ENCODE measurements around the gene EFCAB12.
"Not testable (repeated sequence)": the region's sequence is repeated elsewhere in the genome, so short reads cannot be mapped to it uniquely, and the experiment has no call there.

EFCAB12 gene

GRCh38 chr3:129370248-129370964 lies 58.0 kb downstream of the EFCAB12 start:
- in situ Hi-C loops (cut with MboI; ENCODE audit: low sequenced_read_pairs, unreplicated experiment) = no loop called here
- TF ChIP-seq CTCF (IDR thresholded peaks at IDR 0.05; ENCODE audit: borderline replicate concordance, control extremely low read depth, extremely low read depth, insufficient read depth, missing control alignments) = no peak

DNA sequence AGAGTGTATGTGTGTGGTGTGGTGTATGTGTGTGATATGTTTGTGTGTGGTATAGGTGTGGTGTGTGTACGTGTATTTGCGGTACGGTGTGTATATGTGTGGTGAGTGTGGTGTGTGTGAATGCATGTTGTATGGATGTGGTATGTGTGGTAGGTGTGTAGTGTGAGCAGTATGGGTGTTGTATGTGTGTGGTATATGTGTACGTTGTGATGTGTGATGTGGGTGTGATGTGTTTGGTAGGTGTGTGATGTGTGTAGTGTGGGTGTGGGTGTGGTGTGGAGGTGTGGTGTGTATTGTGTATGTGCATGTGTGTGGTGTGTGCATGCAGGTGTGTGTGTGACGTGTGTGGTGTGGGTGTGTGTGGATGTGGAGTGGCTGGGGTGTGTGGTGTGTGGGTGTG lies 58.7 kb downstream of the EFCAB12 start:
- in situ Hi-C loops (cut with MboI; ENCODE audit: low sequenced_read_pairs, unreplicated experiment) = no loop called here
- no peak for DNase-seq (ENCODE audit: low spot score)
- TF ChIP-seq CTCF (IDR thresholded peaks at IDR 0.05; ENCODE audit: borderline replicate concordance, control extremely low read depth, extremely low read depth, insufficient read depth, missing control alignments) = no peak

More at GRCh38 chr3:129370248-129370964, 58.0 kb downstream of the EFCAB12 start:
- DNase-seq (ENCODE audit: low spot score) = no peak

DNA sequence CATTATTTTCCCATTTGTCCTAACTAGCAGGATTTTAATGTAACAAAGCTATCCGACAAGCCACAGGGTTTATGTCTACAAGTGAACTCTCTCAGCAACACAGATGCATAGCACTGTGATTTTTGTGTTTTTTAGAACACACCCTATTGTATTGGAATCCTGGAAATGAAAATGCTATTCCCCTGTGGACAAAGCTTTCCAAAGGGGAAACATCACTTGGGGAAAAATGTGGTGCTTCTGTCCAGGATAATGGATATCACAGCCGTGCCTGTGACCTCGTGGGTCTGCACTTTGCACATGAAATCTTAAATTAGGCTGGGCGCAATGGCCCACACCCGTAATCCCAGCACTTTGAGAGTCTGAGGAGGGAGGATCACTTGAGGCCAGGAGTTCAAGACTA lies 60.6 kb downstream of the EFCAB12 start:
- no peak for TF ChIP-seq CTCF (IDR thresholded peaks at IDR 0.05; ENCODE audit: borderline replicate concordance, control extremely low read depth, extremely low read depth, insufficient read depth, missing control alignments)
- in situ Hi-C loops (cut with MboI; ENCODE audit: low sequenced_read_pairs, unreplicated experiment) = no loop called here
- DNase-seq (ENCODE audit: low spot score) = no peak

DNA sequence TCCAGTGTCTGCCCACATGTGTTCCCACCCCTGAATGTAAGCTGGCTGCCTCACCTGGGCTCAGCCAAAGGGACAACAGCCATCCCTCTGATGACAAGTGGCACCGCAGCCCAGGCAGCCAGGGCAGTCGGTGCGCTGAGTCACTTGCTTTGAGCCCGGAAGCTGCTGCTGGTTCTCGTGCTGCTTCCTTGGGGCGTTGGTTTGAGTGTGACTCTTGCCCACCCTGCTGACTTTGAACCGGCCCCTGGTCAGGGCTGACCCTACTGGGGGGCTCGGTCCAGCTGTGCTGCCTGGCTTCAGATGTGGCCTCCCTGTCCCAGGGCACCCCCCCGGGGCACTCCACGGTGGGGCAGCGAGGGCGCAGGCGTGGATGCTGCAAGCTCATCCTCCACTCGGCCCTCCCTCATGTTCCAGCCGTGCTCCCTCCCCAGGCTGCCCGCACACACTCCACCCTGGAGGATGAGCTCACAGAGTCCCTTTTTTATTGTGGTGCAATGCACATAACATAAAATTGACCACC lies 62.1 kb downstream of the EFCAB12 start:
- in situ Hi-C loops (cut with MboI; ENCODE audit: low sequenced_read_pairs, unreplicated experiment) = no loop called here
- DNase-seq (ENCODE audit: low spot score) = no peak
- TF ChIP-seq CTCF (IDR thresholded peaks at IDR 0.05; ENCODE audit: borderline replicate concordance, control extremely low read depth, extremely low read depth, insufficient read depth, missing control alignments) = no peak

GRCh38 chr3:129365296-129366136 lies 62.9 kb downstream of the EFCAB12 start:
- DNase-seq (ENCODE audit: low spot score) = no peak
- in situ Hi-C loops (cut with MboI; ENCODE audit: low sequenced_read_pairs, unreplicated experiment) = no loop called here
- no peak for TF ChIP-seq CTCF (IDR thresholded peaks at IDR 0.05; ENCODE audit: borderline replicate concordance, control extremely low read depth, extremely low read depth, insufficient read depth, missing control alignments)

- in situ Hi-C loops (cut with MboI; ENCODE audit: low sequenced_read_pairs, unreplicated experiment); DNase-seq (ENCODE audit: low spot score): not testable (repeated sequence)
Observed at GRCh38 chr3:129364811-129365210, 63.6 kb downstream of the EFCAB12 start.

DNA sequence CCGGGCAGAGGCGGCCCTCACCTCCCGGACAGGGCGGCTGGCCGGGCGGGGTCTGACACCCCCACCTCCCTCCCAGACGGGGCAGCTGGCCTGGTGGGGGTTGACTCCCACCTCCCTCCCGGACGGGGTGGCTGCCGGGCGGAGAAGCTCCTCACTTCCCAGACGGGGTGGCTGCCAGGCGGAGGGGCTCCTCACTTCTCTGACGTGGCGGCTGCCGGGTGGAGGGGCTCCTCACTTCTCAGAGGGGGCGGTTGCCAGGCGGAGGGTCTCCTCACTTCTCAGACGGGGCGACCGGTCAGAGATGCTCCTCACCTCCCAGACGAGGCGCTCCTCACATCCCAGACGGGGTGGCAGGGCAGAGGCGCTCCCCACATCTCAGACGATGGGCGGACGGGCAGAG lies 65.1 kb downstream of the EFCAB12 start:
- in situ Hi-C loops (cut with MboI; ENCODE audit: low sequenced_read_pairs, unreplicated experiment); DNase-seq (ENCODE audit: low spot score): not testable (repeated sequence)

Measured in GM13976 (cell line).